HepG2 (cell line): ENCODE measurements around the gene PCGF3. TPM values are rescaled to one million over a fixed set of nuclear protein-coding genes. Genes with fewer than 3 reads are reported as not detected.

ENCODE experiments used
- CSRNP1 ChIP-seq: sonication (generic); formaldehyde crosslinking; IDR thresholded peaks from 2 replicates; pipeline ENCODE4 v1.8.1; 2023; ENCODE audit warnings: mild to moderate bottlenecking, missing genetic modification reagents
- RXRB ChIP-seq: IDR thresholded peaks from 2 replicates; pipeline ENCODE4 v1.6.1; 2016; ENCODE audit warnings: borderline replicate concordance, missing genetic modification reagents, missing compliant biosample characterization
- SALL2 ChIP-seq: sonication (generic); formaldehyde crosslinking; IDR thresholded peaks from 2 replicates; pipeline ENCODE4 v1.8.1; 2023; ENCODE audit warnings: mild to moderate bottlenecking, missing genetic modification reagents, inconsistent platforms
- U2AF2 ChIP-seq: fragments of 200-400 bp; formaldehyde crosslinking; IDR thresholded peaks from 2 replicates; pipeline ENCODE4 v1.6.1; 2017; ENCODE audit warnings: low read depth, mild to moderate bottlenecking, low read length
- XRCC5 ChIP-seq: fragments of 200-400 bp; formaldehyde crosslinking; optimal IDR thresholded peaks from 2 replicates; pipeline ENCODE3; 2017; ENCODE audit warnings: mild to moderate bottlenecking, low read length
- ZGPAT ChIP-seq: IDR thresholded peaks from 2 replicates; pipeline ENCODE4 v1.6.1; 2016; ENCODE audit warnings: mild to moderate bottlenecking
- ZNF441 ChIP-seq: sonication (generic); formaldehyde crosslinking; IDR thresholded peaks from 2 replicates; pipeline ENCODE4 v1.7.0; 2021; ENCODE audit warnings: missing genetic modification reagents, borderline replicate concordance
- ZNF512B ChIP-seq: sonication (generic); formaldehyde crosslinking; IDR thresholded peaks from 2 replicates; pipeline ENCODE4 v1.5.1; 2020; ENCODE audit warnings: missing genetic modification reagents, mild to moderate bottlenecking, borderline replicate concordance
- polyA plus RNA-seq, 8 experiments: library from polyadenylated mRNA; depleted of rRNA in 3 of 8; stranded (reverse) in 7 of 8; unstranded in 1 of 8; fragments of >200 nt; fragmentation: Illumina TruSeq in 4 of 8; extraction: Trizol in 4 of 8; gene quantifications; 2 replicates each; pipeline versions ENCODE4 v1.2.1 to v1.2.3, GENCODE V29; 2011 to 2016; ENCODE audit warnings: low read depth in 4 of 8, missing spikeins in 1 of 8, mixed read lengths in 1 of 8; ENCODE audit not compliant: insufficient read depth in 1 of 8
- total RNA-seq, 5 experiments: library from RNA; depleted of rRNA; stranded (reverse); fragments of >200 nt; fragmentation: Illumina TruSeq; extraction: Trizol; gene quantifications; 2 replicates each; pipeline ENCODE4 v1.2.3, GENCODE V29; 2016; ENCODE audit warnings: low read depth in 1 of 5
- TF ChIP-seq, protein P1 (sequence below): sonication (generic); formaldehyde crosslinking; IDR thresholded peaks from 2 replicates; pipeline ENCODE4 v1.4.0; 2020; ENCODE audit warnings: missing genetic modification reagents
- TF ChIP-seq, protein P2 (sequence below): sonication (generic); formaldehyde crosslinking; IDR thresholded peaks from 2 replicates; pipeline ENCODE4 v1.4.0; 2020; ENCODE audit warnings: missing genetic modification reagents, borderline replicate concordance
- TF ChIP-seq, protein P3 (sequence below): sonication (generic); formaldehyde crosslinking; IDR thresholded peaks from 2 replicates; pipeline ENCODE4 v1.4.0; 2020; ENCODE audit warnings: missing genetic modification reagents

The PCGF3 gene
- total and polyA plus RNA-seq, 2 of the 13 experiments (the other 11 are each of a cell fraction or from before 2014, with no cell fraction given) = 28.6 to 66.2 TPM

DNA sequence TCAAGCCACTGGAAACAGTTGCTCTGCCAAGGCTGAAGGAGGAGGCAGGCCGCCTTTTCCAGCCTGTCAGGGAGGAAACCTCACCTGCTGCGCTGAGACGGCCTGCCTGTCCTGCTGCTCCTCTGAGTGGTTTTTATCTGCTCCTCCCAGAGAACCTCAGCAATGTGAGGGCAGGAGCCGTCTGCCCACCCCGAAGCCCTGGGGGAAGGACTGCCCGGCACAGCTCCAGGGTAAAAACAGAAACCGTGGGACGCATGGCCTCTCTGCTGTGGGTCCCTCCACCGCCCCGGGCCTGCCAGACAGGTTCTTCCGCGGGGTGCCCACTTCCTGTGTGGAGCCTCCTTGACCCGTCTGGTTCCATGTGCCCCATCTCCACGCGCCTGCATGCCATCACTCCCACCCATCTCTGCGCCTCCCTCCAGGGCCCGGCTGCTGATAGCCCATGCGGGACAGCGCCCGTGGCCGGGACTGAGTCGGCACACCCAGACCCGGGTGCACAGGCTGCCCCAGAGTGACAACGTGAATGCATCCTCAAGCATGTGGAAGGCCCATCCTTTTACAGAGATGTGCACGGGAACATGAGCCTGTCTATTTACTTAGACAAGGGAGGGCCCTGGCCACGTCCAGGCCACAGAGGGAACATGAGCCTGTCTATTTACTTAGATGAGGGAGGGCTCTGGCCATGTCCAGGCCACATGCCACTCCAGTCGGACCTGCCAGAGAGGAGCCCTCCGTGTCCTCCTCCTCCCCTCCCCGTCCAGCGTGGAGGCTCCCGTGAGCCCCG, 12.7 kb upstream of the PCGF3 start (continued):
- TF ChIP-seq CSRNP1 (CRISPR knock-in tag) (no peak), ZNF441 (peak; percentile 56; the same call in 1 of the 2 replicates), SALL2 (CRISPR knock-in tag) (no peak), ZGPAT (CRISPR knock-in tag) (peak; percentile 91), ZNF512B (no peak), XRCC5 (no peak), U2AF2 (no peak), RXRB (CRISPR knock-in tag) (peak; percentile 90)
- TF ChIP-seq, protein P1, sequence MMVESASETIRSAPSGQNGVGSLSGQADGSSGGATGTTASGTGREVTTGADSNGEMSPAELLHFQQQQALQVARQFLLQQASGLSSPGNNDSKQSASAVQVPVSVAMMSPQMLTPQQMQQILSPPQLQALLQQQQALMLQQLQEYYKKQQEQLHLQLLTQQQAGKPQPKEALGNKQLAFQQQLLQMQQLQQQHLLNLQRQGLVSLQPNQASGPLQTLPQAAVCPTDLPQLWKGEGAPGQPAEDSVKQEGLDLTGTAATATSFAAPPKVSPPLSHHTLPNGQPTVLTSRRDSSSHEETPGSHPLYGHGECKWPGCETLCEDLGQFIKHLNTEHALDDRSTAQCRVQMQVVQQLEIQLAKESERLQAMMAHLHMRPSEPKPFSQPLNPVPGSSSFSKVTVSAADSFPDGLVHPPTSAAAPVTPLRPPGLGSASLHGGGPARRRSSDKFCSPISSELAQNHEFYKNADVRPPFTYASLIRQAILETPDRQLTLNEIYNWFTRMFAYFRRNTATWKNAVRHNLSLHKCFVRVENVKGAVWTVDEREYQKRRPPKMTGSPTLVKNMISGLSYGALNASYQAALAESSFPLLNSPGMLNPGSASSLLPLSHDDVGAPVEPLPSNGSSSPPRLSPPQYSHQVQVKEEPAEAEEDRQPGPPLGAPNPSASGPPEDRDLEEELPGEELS (CRISPR knock-in tag) = 0 out of 2 replicates have a peak, but pooled peaks have one; percentile 11
- TF ChIP-seq, protein P2, sequence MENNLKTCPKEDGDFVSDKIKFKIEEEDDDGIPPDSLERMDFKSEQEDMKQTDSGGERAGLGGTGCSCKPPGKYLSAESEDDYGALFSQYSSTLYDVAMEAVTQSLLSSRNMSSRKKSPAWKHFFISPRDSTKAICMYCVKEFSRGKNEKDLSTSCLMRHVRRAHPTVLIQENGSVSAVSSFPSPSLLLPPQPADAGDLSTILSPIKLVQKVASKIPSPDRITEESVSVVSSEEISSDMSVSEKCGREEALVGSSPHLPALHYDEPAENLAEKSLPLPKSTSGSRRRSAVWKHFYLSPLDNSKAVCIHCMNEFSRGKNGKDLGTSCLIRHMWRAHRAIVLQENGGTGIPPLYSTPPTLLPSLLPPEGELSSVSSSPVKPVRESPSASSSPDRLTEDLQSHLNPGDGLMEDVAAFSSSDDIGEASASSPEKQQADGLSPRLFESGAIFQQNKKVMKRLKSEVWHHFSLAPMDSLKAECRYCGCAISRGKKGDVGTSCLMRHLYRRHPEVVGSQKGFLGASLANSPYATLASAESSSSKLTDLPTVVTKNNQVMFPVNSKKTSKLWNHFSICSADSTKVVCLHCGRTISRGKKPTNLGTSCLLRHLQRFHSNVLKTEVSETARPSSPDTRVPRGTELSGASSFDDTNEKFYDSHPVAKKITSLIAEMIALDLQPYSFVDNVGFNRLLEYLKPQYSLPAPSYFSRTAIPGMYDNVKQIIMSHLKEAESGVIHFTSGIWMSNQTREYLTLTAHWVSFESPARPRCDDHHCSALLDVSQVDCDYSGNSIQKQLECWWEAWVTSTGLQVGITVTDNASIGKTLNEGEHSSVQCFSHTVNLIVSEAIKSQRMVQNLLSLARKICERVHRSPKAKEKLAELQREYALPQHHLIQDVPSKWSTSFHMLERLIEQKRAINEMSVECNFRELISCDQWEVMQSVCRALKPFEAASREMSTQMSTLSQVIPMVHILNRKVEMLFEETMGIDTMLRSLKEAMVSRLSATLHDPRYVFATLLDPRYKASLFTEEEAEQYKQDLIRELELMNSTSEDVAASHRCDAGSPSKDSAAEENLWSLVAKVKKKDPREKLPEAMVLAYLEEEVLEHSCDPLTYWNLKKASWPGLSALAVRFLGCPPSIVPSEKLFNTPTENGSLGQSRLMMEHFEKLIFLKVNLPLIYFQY (CRISPR knock-in tag) = peak; percentile 44; the same call in 1 of the 2 replicates
- TF ChIP-seq, protein P3, sequence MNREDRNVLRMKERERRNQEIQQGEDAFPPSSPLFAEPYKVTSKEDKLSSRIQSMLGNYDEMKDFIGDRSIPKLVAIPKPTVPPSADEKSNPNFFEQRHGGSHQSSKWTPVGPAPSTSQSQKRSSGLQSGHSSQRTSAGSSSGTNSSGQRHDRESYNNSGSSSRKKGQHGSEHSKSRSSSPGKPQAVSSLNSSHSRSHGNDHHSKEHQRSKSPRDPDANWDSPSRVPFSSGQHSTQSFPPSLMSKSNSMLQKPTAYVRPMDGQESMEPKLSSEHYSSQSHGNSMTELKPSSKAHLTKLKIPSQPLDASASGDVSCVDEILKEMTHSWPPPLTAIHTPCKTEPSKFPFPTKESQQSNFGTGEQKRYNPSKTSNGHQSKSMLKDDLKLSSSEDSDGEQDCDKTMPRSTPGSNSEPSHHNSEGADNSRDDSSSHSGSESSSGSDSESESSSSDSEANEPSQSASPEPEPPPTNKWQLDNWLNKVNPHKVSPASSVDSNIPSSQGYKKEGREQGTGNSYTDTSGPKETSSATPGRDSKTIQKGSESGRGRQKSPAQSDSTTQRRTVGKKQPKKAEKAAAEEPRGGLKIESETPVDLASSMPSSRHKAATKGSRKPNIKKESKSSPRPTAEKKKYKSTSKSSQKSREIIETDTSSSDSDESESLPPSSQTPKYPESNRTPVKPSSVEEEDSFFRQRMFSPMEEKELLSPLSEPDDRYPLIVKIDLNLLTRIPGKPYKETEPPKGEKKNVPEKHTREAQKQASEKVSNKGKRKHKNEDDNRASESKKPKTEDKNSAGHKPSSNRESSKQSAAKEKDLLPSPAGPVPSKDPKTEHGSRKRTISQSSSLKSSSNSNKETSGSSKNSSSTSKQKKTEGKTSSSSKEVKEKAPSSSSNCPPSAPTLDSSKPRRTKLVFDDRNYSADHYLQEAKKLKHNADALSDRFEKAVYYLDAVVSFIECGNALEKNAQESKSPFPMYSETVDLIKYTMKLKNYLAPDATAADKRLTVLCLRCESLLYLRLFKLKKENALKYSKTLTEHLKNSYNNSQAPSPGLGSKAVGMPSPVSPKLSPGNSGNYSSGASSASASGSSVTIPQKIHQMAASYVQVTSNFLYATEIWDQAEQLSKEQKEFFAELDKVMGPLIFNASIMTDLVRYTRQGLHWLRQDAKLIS (CRISPR knock-in tag) = no peak
